Upper lobe of right lung (tissue), 1 donor: Measurements from ENCODE around the gene AP3S1. TPM values are rescaled to one million over a fixed set of nuclear protein-coding genes. Genes with fewer than 3 reads are reported as not detected.

ENCODE experiments used
- ATAC-seq: fragments of 200-7000 bp; cut with Tn5 transposase; one replicate; pipeline ENCODE4 v1.9.1; 2020; ENCODE audit warnings: mild to moderate bottlenecking, moderate library complexity
- DNase-seq: peaks from one replicate; pipeline ENCODE4 v3.0.0-alpha.2; 2020
- H3K27ac ChIP-seq: fragments of 200-600 bp; one replicate; pipeline ENCODE4 v1.8.0; 2022
- H3K27me3 ChIP-seq: fragments of 200-600 bp; one replicate; pipeline ENCODE4 v1.8.0; 2022; ENCODE audit warnings: mild to moderate bottlenecking
- H3K36me3 ChIP-seq: fragments of 200-600 bp; one replicate; pipeline ENCODE4 v1.8.0; 2022
- H3K4me1 ChIP-seq: fragments of 200-600 bp; one replicate; pipeline ENCODE4 v1.8.0; 2022
- H3K4me3 ChIP-seq: fragments of 200-600 bp; one replicate; pipeline ENCODE4 v1.8.0; 2022; ENCODE audit warnings: mild to moderate bottlenecking
- H3K9me3 ChIP-seq: fragments of 200-600 bp; one replicate; pipeline ENCODE4 v1.8.0; 2022
- intact Hi-C: fragments of 100-400 bp; cut with DNase I; formaldehyde crosslinking; loops from one replicate; pipeline ENCODE4 v1.11.0; 2022
- total RNA-seq: library from RNA; stranded (reverse); fragmentation: NEBNext Ultra II Directional; extraction: Animal tissue kit (Norgen Biotek cat#: 25700); gene quantifications from one replicate; pipeline ENCODE4 v1.2.1, GENCODE V29; 2021
- TF ChIP-seq, protein P1 (sequence below): fragments of 200-600 bp; IDR thresholded peaks from one replicate; pipeline ENCODE4 v1.8.0; 2022; ENCODE audit warnings: antibody characterized with exemption
- donor health status: DM: no; HTN: yes; CAD: no; lungs with severe emphysema.

Gene AP3S1
- total RNA-seq, 1 donor from 2014 or later, result 70.4 TPM

- intact Hi-C loops, result no loop called here
- TF ChIP-seq, protein P1, sequence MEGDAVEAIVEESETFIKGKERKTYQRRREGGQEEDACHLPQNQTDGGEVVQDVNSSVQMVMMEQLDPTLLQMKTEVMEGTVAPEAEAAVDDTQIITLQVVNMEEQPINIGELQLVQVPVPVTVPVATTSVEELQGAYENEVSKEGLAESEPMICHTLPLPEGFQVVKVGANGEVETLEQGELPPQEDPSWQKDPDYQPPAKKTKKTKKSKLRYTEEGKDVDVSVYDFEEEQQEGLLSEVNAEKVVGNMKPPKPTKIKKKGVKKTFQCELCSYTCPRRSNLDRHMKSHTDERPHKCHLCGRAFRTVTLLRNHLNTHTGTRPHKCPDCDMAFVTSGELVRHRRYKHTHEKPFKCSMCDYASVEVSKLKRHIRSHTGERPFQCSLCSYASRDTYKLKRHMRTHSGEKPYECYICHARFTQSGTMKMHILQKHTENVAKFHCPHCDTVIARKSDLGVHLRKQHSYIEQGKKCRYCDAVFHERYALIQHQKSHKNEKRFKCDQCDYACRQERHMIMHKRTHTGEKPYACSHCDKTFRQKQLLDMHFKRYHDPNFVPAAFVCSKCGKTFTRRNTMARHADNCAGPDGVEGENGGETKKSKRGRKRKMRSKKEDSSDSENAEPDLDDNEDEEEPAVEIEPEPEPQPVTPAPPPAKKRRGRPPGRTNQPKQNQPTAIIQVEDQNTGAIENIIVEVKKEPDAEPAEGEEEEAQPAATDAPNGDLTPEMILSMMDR, result no peak
- Histone ChIP-seq H3K27me3 (no peaks in the 10 kb centered on the region), H3K9me3 (no peaks in the 10 kb centered on the region), H3K4me1 (no peaks in the 10 kb centered on the region), H3K4me3 (no peak overlapping the region), H3K36me3 (no peaks in the 10 kb centered on the region), H3K27ac (no peak overlapping the region)
- DNase-seq (no peak), ATAC-seq (no peak)
Observed at GRCh38 chr5:115946655-115947054, 104.9 kb downstream of the AP3S1 start.

DNA sequence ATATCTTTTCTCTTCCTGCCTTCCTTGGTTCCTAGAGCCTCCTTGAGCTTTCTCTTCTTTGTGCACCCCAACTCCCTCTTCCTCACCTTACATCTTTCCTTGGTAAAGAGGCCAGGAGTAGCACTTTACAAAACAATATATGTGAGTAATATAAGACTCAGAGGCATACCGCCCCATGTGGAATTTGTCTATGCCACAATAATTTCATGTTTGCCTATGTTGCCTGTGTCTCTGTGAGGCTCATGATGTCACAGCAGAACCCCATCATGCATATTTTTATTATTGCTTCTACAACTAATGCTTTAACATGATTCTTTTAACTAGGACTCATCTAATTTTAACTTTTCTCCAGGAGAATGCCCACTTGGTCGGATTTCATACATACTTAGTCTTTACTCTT, 105.5 kb downstream of the AP3S1 start:
- H3K27me3 ChIP-seq, result no peaks in the 10 kb centered on the region
- no peaks in the 10 kb centered on the region for H3K36me3 ChIP-seq
- no peaks in the 10 kb centered on the region for H3K9me3 ChIP-seq
- no peak for DNase-seq
- TF ChIP-seq, protein P1, result no peak
- no peaks in the 10 kb centered on the region for H3K4me1 ChIP-seq
- H3K27ac ChIP-seq, result no peak overlapping the region
- no peak overlapping the region for H3K4me3 ChIP-seq
- no peak for ATAC-seq
- intact Hi-C loops, result no loop called here

- Histone ChIP-seq H3K9me3 (no peaks in the 10 kb centered on the region), H3K4me3 (no peak overlapping the region), H3K4me1 (no peaks in the 10 kb centered on the region), H3K27ac (no peak overlapping the region), H3K27me3 (peaks cover 2% of the 10 kb centered on the region), H3K36me3 (no peaks in the 10 kb centered on the region)
- TF ChIP-seq, protein P1, result no peak
- ATAC-seq (no peak), DNase-seq (no peak)
- intact Hi-C loops, result no loop called here
Observed at GRCh38 chr5:115948091-115948534, 106.4 kb downstream of the AP3S1 start.

GRCh38 chr5:115949096-115949495, 107.4 kb downstream of the AP3S1 start:
- Histone ChIP-seq H3K27me3 (peaks cover 7% of the 10 kb centered on the region), H3K4me1 (no peaks in the 10 kb centered on the region), H3K27ac (no peak overlapping the region), H3K9me3 (no peaks in the 10 kb centered on the region), H3K36me3 (no peaks in the 10 kb centered on the region), H3K4me3 (no peak overlapping the region)
- TF ChIP-seq, protein P1, result no peak
- no peak for ATAC-seq
- intact Hi-C loops, result no loop called here
- DNase-seq, result no peak

DNA sequence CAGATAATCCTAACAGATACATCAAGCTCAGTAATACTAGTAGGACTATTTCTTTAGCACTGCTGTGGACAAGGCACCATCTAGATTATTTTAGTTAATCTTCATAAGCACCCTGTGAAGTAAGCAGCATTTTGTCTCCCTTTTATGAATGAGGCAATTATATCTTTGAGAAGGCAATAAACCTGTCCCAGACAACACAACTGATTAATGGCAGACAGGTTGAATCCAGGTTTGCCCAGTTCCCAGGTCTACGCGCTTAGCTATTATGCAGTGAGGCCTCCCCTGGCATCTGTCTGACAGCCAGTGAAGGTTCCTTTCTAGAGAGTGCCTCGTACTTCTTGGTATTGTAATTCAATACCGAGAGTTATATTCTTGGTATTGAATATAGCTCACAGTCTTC, 110.9 kb downstream of the AP3S1 start:
- Histone ChIP-seq H3K4me3 (no peak overlapping the region), H3K27me3 (peaks cover 15% of the 10 kb centered on the region), H3K36me3 (no peaks in the 10 kb centered on the region), H3K27ac (no peak overlapping the region), H3K4me1 (no peaks in the 10 kb centered on the region), H3K9me3 (no peaks in the 10 kb centered on the region)
- no peak for ATAC-seq
- DNase-seq, result no peak
- intact Hi-C loops, result no loop called here
- TF ChIP-seq, protein P1, result no peak

- Histone ChIP-seq H3K27me3 (peaks cover 28% of the 10 kb centered on the region), H3K9me3 (no peaks in the 10 kb centered on the region), H3K27ac (no peak overlapping the region), H3K36me3 (no peaks in the 10 kb centered on the region), H3K4me1 (no peaks in the 10 kb centered on the region), H3K4me3 (no peak overlapping the region)
- ATAC-seq (no peak), DNase-seq (no peak)
- TF ChIP-seq, protein P1, result no peak
- intact Hi-C loops, result no loop called here
Observed at GRCh38 chr5:115954144-115954543, 112.4 kb downstream of the AP3S1 start.
